ENCODE data around the gene ENOSF1. TPM values are rescaled to one million over a fixed set of nuclear protein-coding genes. Genes with fewer than 3 reads are reported as not detected.

ENOSF1 gene
- total and polyA plus RNA-seq, 10 of the 15 experiments (the other 5 are each of a cell fraction or from before 2014, with no cell fraction given), result 12.5 to 43.3 (median 29.5) TPM

DNA sequence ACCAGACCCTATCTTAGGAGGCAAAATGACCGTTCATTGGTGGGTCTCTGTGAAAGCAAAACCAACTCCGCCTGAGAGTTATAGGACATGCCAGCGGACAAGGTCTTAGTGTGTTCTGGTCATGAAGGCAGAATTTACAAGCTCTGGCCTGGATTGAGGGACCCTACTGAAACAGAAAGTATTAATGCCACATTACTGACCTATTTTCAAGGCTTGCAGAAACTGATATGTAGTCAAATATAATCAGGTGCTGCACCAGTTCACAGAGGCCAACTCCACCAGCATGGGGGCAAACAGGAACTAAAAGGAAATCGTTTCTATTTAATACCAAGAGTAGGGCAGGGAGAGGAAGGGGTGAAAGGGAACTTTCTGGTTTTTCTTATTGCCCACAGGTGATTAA, 35.3 kb downstream of the ENOSF1 start (continued):
- no peak for TF ChIP-seq YBX1 (IDR thresholded peaks at IDR 0.05)
- no peak for TF ChIP-seq CBX5 (IDR thresholded peaks at IDR 0.05; ENCODE audit: low read depth)
- no peak for TF ChIP-seq SP1 (IDR thresholded peaks at IDR 0.05; ENCODE audit: low read depth, low read length)
- TF ChIP-seq IRF4 (IDR thresholded peaks at IDR 0.05; ENCODE audit: low read depth, low read length), result no peak
- no peak for TF ChIP-seq EZH2 (IDR thresholded peaks at IDR 0.05; ENCODE audit: borderline replicate concordance, control insufficient read depth, low read depth, low read length)
- TF ChIP-seq CHD2 (IDR thresholded peaks at IDR 0.05; ENCODE audit: borderline replicate concordance, low read depth, low read length), result no peak
- no peak for TF ChIP-seq CEBPB (IDR thresholded peaks at IDR 0.05; ENCODE audit: borderline replicate concordance in 1 of 2, low read depth in 2 of 2, low read length in 2 of 2)
- TF ChIP-seq CREM (IDR thresholded peaks at IDR 0.05; ENCODE audit: low read depth), result no peak

DNA sequence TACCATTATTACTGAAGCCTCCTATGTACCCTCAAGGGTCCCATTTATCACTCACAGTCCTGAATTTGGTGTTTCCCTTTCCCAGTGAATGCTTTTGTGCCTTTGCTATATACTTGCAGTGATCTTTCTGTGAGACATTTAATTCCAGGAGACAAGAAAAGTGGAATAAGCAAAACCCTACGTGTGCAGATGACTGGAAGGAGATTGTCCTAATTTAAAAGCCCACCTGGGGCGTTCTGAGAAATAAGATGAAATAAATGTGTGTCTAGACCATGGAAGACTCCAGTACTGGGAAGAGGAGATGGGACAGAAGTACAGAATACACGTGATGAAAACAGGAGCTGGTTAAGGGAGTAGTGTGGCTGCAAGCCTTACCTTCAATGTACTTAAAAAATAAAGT, 35.7 kb downstream of the ENOSF1 start:
- TF ChIP-seq, protein P1, sequence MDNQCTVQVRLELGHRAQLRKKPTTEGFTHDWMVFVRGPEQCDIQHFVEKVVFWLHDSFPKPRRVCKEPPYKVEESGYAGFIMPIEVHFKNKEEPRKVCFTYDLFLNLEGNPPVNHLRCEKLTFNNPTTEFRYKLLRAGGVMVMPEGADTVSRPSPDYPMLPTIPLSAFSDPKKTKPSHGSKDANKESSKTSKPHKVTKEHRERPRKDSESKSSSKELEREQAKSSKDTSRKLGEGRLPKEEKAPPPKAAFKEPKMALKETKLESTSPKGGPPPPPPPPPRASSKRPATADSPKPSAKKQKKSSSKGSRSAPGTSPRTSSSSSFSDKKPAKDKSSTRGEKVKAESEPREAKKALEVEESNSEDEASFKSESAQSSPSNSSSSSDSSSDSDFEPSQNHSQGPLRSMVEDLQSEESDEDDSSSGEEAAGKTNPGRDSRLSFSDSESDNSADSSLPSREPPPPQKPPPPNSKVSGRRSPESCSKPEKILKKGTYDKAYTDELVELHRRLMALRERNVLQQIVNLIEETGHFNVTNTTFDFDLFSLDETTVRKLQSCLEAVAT (IDR thresholded peaks at IDR 0.05), result no peak
- TF ChIP-seq MXI1 (IDR thresholded peaks at IDR 0.05; ENCODE audit: low read depth, low read length) (no peak), GABPA (IDR thresholded peaks at IDR 0.05; ENCODE audit: low read depth) (no peak)
- ChIA-PET SMC1A (ENCODE audit: uncharacterized antibody, unreplicated experiment) (interaction anchor here (0.9 to 1.5 kb wide), 3 partner anchors 51 to 154 kb away, joined by 3 to 4 read pairs (median 3); no protein-coding TSS in a partner anchor), POLR2A (no interaction called here), RAD21 (ENCODE audit: unreplicated experiment) (no interaction called here), CTCF (interaction anchor here (1.1 to 1.5 kb wide), 2 partner anchors 53 to 154 kb away, joined by 3 to 4 read pairs; no protein-coding TSS in a partner anchor)
- intact Hi-C loops (cut with micrococcal nuclease; ENCODE audit: unreplicated experiment), result loop anchor here (5.0 kb wide), 1 partner anchor 54 kb away; no protein-coding TSS in a partner anchor
- 85% methylated on average over 3 of the region's 3 CpGs for WGBS (ENCODE audit: insufficient coverage, insufficient replicate concordance, low lambda C conversion rate, missing lambda C conversion rate)
- FAIRE-seq (no peak), DNase-seq (ENCODE audit: low read depth, low spot score) (no peak), ATAC-seq (no peak)
- Histone ChIP-seq H3K9ac (ENCODE audit: control insufficient read depth, insufficient read depth, low read length) (no peak overlapping the region), H3K79me2 (ENCODE audit: control insufficient read depth, insufficient read depth, low read length) (no peaks in the 10 kb centered on the region), H3K27me3 (replicated peaks in 1 of 2; ENCODE audit: control insufficient read depth in 2 of 2, insufficient read depth in 2 of 2, low read length in 1 of 2) (no peaks in the 10 kb centered on the region), H3K9me3 (replicated peaks; ENCODE audit: control insufficient read depth, insufficient read depth, low read length) (no peaks in the 10 kb centered on the region), H3K36me3 (ENCODE audit: control insufficient read depth in 2 of 2, insufficient read depth in 2 of 2, low read length in 1 of 2) (peaks cover 2 to 25% of the 10 kb centered on the region in 2 experiments), H3K4me3 (no peak overlapping the region), H3K4me2 (ENCODE audit: control insufficient read depth, insufficient read depth) (no peak overlapping the region), H4K20me1 (ENCODE audit: control insufficient read depth, insufficient read depth) (no peaks in the 10 kb centered on the region), H3K27ac (ENCODE audit: control insufficient read depth, insufficient read depth) (no peak overlapping the region), H2AFZ (ENCODE audit: control insufficient read depth, low read depth, low read length) (no peak overlapping the region), H3K4me1 (ENCODE audit: control insufficient read depth, insufficient read depth, low read length) (no peaks in the 10 kb centered on the region)
- in situ Hi-C loops (cut with MboI), result no loop called here
- no TSS peak for BruUV-seq (replicated peaks)

Measured in GM12878 (cell line).